Adrenal gland (tissue), 5 donors: ENCODE data around the gene FCN1.

Experiments used
- CTCF ChIP-seq, 6 experiments: fragments of 450-650 bp in 4 of 6; fragments of 200-600 bp in 2 of 6; sonication (generic) in 1 of 6; IDR thresholded peaks; 1 replicate in 5 of 6; 2 replicates in 1 of 6; pipeline versions ENCODE4 v1.5.1 to v1.8.0; 2016 to 2021; ENCODE audit warnings: antibody characterized with exemption in 6 of 6, mild to moderate bottlenecking in 2 of 6, moderate library complexity in 1 of 6
- POLR2A ChIP-seq, 2 donors: fragments of 450-650 bp; IDR thresholded peaks; one replicate each; pipeline ENCODE4 v1.6.1; 2017; ENCODE audit warnings: antibody characterized with exemption in 2 of 2, mild to moderate bottlenecking in 2 of 2, moderate library complexity in 1 of 2
- donor health status: DM: no; HTN: no; CAD: no.

- TF ChIP-seq CTCF (IDR thresholded peaks at IDR 0.05) (no peak), POLR2A (IDR thresholded peaks at IDR 0.05) (no peak)
Observed at GRCh38 chr9:134889386-134890154, 28.1 kb downstream of the FCN1 start.
